GM21737 (cell line): ENCODE data around the gene HVCN1.
"Not testable (repeated sequence)": the region's sequence is repeated elsewhere in the genome, so short reads cannot be mapped to it uniquely, and the experiment has no call there.

Experiments used
- ATAC-seq: cut with Tn5 transposase; IDR thresholded peaks from one replicate; pipeline ENCODE4 v1.9.1; 2021; ENCODE audit warnings: mild to moderate bottlenecking, moderate library complexity; ENCODE audit not compliant: unreplicated experiment

HVCN1 gene

DNA sequence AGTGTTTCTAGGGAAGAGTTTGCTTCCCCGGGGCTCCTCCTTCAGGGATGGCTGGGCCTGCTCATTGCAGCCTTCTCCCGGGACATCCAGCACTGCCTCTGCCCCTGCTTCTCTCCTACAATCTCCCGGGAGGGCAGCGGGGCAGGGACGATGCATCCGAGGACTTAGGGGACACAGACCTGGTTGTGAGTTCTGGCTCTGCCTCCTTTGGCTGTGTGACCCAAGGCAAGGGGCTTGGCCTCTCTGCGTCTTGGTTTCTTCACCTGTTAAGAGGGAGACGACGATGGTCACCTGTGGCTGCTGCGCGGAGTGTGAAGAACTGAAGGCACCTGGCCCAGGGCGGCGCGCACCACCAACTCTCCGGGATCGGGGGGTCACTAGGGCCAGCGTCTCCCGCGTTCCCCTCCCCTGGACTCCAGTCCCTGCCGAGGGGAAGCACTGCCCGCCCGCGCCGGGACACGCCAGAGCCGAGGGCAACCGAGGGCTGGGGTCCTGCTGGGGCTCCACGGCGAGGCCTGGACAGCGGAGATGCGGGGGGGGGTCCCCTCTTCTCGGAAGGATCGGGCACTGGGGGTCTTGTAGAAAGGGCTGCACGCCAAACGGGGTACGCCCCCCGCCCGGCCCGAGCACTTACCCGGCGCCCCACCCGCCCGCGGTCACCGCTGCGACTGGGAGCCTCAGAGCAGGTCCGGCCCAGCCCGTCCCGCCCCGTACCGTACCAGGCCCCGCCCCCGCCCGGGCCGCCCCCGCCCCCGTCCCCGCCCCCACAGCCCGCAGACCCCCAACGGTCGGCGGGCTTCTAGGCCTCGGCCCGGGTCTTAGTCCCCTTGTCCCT is at the start of gene HVCN1:
HVCN1 (minus strand) TSS at position 670 of the 835 bp plus-strand sequence. CDS start 5,870 bp downstream, outside the sequence.
- ATAC-seq = peak; percentile 32

- ATAC-seq = no peak
Measured at GRCh38 chr12:110737532-110737931, 48.6 kb upstream of the HVCN1 start.

- ATAC-seq = not testable (repeated sequence)
Measured at GRCh38 chr12:110737016-110737415, 48.1 kb upstream of the HVCN1 start.

GRCh38 chr12:110733900-110734299 is 45.0 kb upstream of the HVCN1 start:
- no peak for ATAC-seq

DNA sequence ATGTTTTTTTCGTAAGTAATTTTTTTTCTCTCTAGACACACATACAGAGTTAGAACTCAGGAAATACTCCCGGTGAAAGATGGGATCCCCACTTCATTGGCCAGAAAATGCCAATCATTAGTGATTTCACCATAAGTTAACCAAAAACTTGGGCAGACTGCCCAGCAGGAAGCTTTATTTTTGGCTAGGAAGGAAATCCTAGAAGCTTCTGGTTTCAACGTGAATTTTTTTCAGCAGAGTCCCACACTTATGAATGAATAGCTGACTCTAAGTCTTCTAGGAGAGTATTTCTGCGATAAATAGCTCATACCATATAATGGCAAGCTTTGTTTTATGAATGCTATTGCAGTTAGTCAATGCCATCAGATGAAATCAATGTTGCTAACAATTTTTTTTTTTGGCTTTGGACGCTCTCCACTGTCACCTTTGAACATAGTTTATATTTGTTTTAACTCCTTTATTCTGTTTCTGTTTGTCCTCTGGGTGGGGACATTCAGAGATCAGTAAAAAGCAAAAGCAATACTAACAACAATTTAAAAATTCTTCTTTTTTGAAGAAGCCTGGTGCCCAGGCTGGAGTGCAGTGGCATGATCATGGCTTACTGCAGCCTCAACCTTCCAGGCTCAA is 44.3 kb upstream of the HVCN1 start:
- no peak for ATAC-seq

- no peak for ATAC-seq
Measured at GRCh38 chr12:110732572-110732971, 43.7 kb upstream of the HVCN1 start.

DNA sequence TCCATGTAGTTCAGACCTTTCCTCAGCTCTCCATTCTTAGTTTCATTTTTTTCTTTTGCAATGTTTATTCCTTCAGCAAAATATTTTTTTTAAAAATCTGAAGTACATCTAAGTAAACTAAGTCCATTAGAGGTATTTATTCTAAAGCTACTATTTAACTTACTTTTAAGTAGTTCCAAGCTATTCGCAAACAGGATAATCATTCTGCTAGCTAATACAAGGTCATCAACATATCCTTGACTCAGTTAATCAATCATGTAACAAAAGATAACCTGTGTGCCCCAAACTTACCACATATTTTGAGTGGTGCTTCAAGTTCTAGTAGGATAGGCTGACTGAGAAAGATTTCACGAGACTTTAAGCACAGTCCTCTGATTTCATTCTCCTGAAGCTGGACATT is 42.6 kb upstream of the HVCN1 start:
- ATAC-seq = no peak

DNA sequence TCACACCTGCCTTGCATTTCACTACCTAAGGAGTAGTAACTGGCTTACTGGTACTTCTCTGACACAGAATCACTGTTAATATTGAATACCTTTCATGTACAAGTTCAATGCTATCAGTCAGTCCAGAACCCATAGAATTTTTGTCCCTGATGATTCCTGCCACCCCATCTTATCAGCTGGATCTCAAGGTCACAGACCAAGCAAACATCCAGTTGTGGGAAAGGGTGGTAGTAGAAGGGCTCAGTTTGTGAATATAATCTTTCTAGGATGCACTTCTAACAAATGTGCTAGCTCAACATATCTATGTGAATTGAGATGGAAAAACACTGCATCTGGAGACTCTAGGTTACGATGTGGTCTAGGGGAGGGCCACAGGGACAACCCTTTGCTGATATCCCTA is 39.7 kb upstream of the HVCN1 start:
- no peak for ATAC-seq

GRCh38 chr12:110726708-110727369 is 37.9 kb upstream of the HVCN1 start:
- ATAC-seq = no peak

DNA sequence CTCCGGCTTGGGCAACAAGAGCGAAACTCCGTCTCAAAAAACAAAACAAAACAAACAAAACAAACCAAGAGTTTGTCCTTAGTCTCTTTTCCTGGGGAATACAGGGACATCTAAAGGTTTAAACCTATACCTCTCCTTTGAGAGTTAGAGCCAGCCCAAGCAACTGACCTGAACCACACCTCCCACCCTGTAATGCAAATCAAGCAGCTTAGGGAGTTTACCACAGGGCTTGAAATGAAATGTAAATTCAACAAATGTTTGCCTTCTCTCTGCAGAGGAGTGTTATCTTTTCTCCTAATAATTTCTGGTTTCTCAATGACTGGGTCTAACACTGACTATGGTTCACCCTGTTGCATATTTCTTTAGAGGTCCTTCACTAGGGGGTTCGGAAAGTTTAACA is 37.1 kb upstream of the HVCN1 start:
- no peak for ATAC-seq

DNA sequence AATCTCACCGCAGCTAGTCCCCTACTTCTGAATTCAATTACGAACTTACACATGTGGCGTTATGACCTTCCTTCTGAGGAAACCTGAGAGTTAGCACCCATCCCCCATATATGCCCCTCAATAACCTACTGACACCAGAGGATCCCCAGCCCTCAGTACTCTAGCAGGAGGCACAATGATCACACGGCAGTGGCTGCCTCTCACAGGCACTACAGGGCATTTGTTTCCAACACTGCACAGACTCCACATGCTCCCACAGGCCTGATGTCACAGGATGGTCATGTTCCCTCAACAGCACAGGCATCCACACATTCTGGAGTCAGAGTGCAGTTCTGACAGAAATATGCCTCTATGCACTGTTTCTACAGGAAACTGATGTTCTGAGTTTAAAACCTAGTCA is 36.4 kb upstream of the HVCN1 start:
- ATAC-seq = no peak

DNA sequence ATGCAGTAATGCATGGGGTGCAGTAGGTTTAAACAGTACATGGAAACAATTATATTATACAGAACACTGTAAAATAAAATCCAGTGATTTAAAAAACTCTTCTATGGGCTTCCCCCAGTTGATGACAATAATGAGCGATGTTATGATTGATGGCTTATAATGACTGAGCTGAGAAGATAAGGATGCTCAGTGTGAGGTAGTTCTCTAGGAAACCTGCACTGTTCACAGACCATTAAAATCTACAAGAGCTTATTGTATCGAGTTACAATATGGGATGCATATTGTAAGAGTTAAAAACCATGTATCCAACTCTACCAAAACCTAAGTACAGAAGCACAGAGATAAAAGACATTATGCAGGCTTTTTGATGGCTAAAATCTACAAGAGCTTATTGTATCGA is 34.0 kb upstream of the HVCN1 start:
- not testable (repeated sequence) for ATAC-seq

GRCh38 chr12:110721570-110721969 is 32.7 kb upstream of the HVCN1 start:
- no peak for ATAC-seq

- ATAC-seq = no peak
Measured at GRCh38 chr12:110720516-110720915, 31.6 kb upstream of the HVCN1 start.

DNA sequence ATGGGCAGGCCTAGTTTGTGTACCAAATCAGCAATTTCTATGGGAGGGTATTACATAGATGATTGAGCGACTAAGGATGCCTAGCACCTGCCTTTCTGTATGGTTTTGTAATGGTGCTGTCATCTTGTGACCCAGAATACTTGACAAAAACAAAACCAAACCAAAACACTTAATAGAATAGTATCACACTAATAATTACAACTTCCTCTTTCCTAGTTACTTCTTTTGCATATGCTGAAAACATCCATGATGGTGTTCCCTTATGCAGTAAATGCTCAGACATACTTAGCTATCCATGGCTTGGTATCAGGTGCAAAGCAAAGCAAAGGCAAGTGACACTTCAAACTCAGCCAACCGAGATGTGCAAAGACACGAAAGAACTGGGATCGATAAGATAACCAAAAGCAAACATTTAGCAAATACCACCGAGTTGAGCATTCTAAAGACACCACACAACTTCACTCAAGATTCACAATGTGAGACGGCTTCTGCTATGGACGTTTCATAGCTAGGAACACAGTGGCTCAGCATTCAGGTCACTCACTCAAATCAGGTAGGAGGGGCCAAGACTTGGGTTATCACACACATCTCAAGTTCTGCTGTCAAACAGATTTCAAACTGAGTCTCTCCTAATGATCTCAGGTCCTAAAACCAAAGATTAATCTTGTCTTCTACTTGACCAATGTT is 29.4 kb upstream of the HVCN1 start:
- ATAC-seq = no peak

- no peak for ATAC-seq
Measured at GRCh38 chr12:110717037-110717436, 28.1 kb upstream of the HVCN1 start.

GRCh38 chr12:110708917-110709316 is 20.0 kb upstream of the HVCN1 start:
- ATAC-seq = no peak

GRCh38 chr12:110705309-110705708 is 16.4 kb upstream of the HVCN1 start:
- no peak for ATAC-seq

DNA sequence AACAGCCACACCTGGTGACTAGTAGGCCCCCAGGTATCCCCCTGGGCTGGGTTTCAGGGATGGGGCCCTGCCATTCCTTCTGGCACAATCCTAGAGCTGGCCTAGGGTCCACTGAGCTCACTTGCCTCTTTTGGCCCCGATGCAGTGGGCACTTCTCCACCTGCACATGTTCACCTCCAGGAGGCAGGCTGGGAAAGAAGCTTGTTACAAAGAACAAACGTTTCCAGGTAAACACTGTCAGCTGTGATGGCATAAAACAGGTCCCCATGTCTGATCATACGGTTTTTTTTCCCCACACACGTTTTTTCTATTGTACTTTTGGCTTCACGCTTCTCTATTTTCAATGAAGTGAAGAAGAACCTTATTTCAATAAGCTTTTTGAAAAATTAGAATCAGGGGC is 15.8 kb upstream of the HVCN1 start:
- no peak for ATAC-seq

DNA sequence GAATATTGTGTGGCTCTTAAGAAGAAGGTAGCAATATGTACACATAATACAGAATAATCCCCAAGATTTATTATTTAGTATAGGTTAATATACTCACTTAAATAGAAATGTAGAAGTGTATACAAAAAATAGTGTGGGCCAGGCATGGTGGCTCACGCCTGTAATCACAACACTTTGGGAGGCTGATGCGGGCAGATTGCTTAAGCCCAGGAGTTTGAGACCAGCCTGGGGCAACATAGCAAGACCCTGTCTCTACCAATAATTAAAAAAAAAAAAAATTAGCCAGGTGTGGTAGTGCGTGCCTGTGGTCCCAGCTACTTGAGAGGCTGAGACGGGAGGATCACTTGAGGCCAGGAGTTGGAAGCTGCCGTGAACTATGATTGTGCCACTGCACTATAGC is 15.3 kb upstream of the HVCN1 start:
- ATAC-seq = no peak

DNA sequence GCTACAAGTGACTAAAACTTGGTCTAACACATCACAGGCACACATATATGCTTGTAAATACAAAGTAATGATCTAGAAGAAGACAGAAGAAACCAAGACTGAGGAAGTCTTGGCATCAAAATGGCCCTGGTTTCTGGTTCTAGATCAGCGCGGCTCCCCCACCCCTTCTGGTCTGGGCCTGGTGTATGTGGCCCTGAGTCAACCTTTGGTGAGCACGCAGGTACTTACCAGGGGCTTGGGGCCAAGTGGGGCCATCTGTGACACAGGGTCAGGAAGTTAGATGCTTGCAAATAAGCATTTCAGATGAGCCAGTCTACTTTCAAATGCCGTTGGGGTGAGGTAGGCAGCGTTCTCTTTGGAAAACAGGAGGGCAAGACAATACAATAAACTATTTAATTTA is 13.2 kb upstream of the HVCN1 start:
- ATAC-seq = no peak
